ENCODE results near the gene CISD3.

- TF ChIP-seq CTCF (tag by site-specific recombination; IDR thresholded peaks at IDR 0.05) (no peak), RBAK (tag by site-specific recombination; IDR thresholded peaks at IDR 0.05) (no peak), INSM2 (tag by site-specific recombination; IDR thresholded peaks at IDR 0.05) (no peak), ZNF514 (tag by site-specific recombination; IDR thresholded peaks at IDR 0.05) (no peak), ZIC2 (tag by site-specific recombination; IDR thresholded peaks at IDR 0.05) (no peak), ZNF274 (IDR thresholded peaks at IDR 0.05; ENCODE audit: low read length) (no peak), ZNF274 (tag by site-specific recombination; IDR thresholded peaks at IDR 0.05; ENCODE audit: borderline replicate concordance) (no peak), SCRT1 (tag by site-specific recombination; IDR thresholded peaks at IDR 0.05; ENCODE audit: borderline replicate concordance) (no peak), ZNF202 (tag by site-specific recombination; IDR thresholded peaks at IDR 0.05; ENCODE audit: borderline replicate concordance) (no peak), ZBTB10 (tag by site-specific recombination; IDR thresholded peaks at IDR 0.05) (no peak), TCF7L2 (IDR thresholded peaks at IDR 0.05; ENCODE audit: borderline replicate concordance, low read depth, low read length) (no peak), REST (tag by site-specific recombination; IDR thresholded peaks at IDR 0.05) (no peak), ZBTB21 (tag by site-specific recombination; IDR thresholded peaks at IDR 0.05) (no peak), PRDM2 (tag by site-specific recombination; IDR thresholded peaks at IDR 0.05; ENCODE audit: borderline replicate concordance) (no peak), ZNF280C (tag by site-specific recombination; IDR thresholded peaks at IDR 0.05) (no peak)
Measured at GRCh38 chr17:38704606-38705522, 25.3 kb upstream of the CISD3 start, which contains the start of gene MLLT6.

All from HEK293 (cell line).